Dendritic cell treated with granulocyte-macrophage colony-stimulating factor and Interleukin-4, amounts not matched to agents 40 ng/mL and 50 ng/mL, for 4 days (primary cell): ENCODE data around the gene MTA3.
"Not testable (repeated sequence)": the region's sequence is repeated elsewhere in the genome, so short reads cannot be mapped to it uniquely, and the experiment has no call there.

Experiments
- H3K27ac Mint-ChIP-seq: one replicate; pipeline ENCODE4 v1.8.0; 2022; ENCODE audit warnings: mild to moderate bottlenecking, mixed read lengths
- H3K27me3 Mint-ChIP-seq: one replicate; pipeline ENCODE4 v1.8.0; 2022; ENCODE audit warnings: mild to moderate bottlenecking, mixed read lengths
- H3K36me3 Mint-ChIP-seq: one replicate; pipeline ENCODE4 v1.8.0; 2022; ENCODE audit warnings: low read depth, mixed read lengths
- H3K4me1 Mint-ChIP-seq: one replicate; pipeline ENCODE4 v1.8.0; 2022; ENCODE audit warnings: low read depth, mixed read lengths
- H3K4me3 Mint-ChIP-seq: one replicate; pipeline ENCODE4 v1.8.0; 2022; ENCODE audit warnings: mild to moderate bottlenecking, moderate library complexity, mixed read lengths
- H3K9me3 Mint-ChIP-seq: one replicate; pipeline ENCODE4 v1.8.0; 2022; ENCODE audit warnings: mixed read lengths
- intact Hi-C: fragments of 100-400 bp; cut with micrococcal nuclease; formaldehyde crosslinking; loops from one replicate; pipeline ENCODE4 v1.15.0; 2022

MTA3 gene

DNA sequence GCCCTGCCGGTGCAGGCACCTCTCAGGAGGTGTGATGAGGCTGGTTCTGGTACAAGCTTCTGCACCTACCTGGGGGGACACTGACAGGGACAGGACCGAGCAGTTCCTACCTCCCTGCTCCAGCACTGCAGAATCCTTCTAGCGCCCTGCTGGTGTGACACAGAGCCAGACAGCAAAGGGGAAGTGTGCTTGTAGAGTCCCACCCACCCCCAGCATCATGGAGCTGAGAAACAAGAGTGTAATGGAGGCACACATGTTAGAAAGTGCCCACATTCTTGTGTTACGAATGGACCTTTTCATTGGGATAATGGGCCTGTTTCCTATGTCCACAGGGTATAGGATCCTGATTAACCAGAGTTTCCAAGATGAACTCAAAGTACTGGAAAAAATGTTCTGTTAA, 157.2 kb downstream of the MTA3 start:
- intact Hi-C loops, result no loop called here
- Mint-ChIP-seq H3K4me3 (no peak overlapping the region), H3K4me1 (peaks cover 34% of the 10 kb centered on the region), H3K27me3 (peaks cover 1% of the 10 kb centered on the region), H3K36me3 (peaks cover under 1% of the 10 kb centered on the region), H3K9me3 (peaks cover 13% of the 10 kb centered on the region), H3K27ac (peak overlapping the region; percentile 68)

DNA sequence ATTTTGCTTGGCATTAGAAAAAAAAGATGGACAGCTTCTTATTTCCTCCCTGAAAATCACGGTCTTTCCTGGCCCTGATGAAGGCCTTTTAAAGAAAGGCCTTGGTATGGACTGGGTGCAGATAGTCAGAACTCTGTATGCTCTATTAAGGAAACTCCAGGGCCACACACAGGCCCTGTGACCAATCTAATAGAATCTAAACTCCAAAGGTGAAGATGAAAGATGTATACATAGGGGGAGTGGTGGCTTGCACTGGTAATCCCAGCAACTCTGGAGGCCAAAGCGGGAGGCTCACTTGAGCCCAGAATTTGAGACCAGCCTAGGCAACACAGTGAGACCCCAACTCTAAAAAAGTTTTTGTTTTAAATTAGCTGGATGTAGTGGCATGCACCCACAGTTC, 158.2 kb downstream of the MTA3 start:
- intact Hi-C loops, result no loop called here
- Mint-ChIP-seq H3K4me3 (no peak overlapping the region), H3K4me1 (peaks cover 34% of the 10 kb centered on the region), H3K9me3 (peaks cover 24% of the 10 kb centered on the region), H3K27ac (no peak overlapping the region), H3K36me3 (peaks cover 11% of the 10 kb centered on the region), H3K27me3 (peaks cover 1% of the 10 kb centered on the region)

DNA sequence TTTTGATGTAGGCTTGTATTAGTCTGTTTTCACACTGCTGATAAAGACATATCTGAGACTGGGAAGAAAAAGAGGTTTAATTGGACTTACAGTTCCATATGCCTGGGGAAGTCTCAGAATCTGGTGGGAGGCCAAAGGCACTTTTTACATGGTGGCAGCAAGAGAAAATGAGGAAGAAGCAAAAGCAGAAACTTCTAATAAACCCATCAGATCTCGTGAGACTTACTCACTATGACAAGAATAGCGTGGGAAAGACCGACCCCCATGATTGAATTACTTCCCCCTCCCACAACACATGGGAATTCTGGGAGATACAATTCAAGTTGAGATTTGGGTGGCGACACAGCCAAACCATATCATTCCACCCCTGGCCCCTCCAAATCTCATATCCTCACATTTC, 162.9 kb downstream of the MTA3 start:
- H3K4me1 Mint-ChIP-seq, H3K4me3 Mint-ChIP-seq, H3K27ac Mint-ChIP-seq, intact Hi-C loops, H3K27me3 Mint-ChIP-seq: not testable (repeated sequence)
- H3K36me3 Mint-ChIP-seq, result peaks cover 52% of the 10 kb centered on the region
- peaks cover 70% of the 10 kb centered on the region for H3K9me3 Mint-ChIP-seq

DNA sequence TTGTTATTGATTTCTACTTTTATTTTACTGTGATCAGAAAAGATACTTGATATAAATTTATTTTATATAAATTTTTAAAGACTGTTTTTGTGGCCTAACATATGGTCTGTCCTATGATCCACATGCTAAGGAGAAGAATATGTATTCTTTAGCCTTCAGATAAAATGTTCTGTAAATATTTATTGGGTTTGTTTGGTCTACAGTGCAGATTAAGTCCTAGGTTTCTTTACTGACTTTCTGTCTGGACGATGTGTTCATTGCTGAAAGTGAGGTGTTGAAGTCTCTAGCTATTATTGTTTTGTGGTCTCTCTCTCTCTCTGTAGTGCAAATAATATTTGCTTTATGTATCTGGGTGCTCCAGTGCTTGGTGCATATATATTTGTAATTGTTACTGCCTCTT, 165.4 kb downstream of the MTA3 start:
- Mint-ChIP-seq H3K9me3 (peaks cover 79% of the 10 kb centered on the region), H3K4me3 (no peak overlapping the region), H3K27me3 (peaks cover 3% of the 10 kb centered on the region), H3K27ac (no peak overlapping the region), H3K4me1 (peaks cover 6% of the 10 kb centered on the region), H3K36me3 (peaks cover 54% of the 10 kb centered on the region)
- intact Hi-C loops, result no loop called here

DNA sequence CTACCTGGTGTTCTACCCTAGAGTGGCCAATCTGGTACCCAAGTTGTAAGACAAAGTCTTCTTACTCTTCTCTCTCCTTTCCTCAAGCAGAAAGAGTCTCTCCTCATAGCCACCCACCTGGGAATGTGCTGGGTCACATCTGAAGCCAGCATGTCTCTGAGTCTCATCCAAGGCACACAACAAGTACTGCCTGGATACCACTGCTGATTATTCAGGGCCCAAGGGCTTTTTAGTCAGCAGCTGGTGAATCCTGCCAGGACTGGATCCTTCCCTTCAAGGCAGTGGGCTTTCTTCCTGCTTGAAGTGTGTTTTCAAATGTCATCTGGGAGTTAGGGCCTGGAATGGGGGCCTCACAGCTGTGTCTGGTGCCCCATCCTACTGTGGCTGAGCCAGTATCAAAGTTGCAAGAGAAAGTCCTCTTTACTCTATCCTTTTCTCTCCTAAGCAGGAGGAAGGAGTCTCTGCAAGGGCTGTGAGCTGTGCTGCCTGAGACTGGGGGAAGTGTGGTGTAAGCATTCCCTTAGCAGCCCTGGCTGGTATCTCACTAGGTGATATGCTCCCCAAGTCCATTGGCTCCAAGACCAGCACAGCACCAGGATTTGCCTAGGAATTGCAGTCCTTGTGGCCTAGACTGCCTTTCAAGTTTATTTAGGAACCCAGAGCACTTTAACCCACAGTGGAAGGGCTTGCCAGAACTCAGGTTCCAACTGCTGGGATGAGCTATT, 168.3 kb downstream of the MTA3 start:
- intact Hi-C loops, result no loop called here
- peaks cover 6% of the 10 kb centered on the region for H3K4me1 Mint-ChIP-seq
- H3K36me3 Mint-ChIP-seq, result peaks cover 46% of the 10 kb centered on the region
- H3K27ac Mint-ChIP-seq, result no peak overlapping the region
- H3K4me3 Mint-ChIP-seq, result no peak overlapping the region
- peaks cover 2% of the 10 kb centered on the region for H3K27me3 Mint-ChIP-seq
- H3K9me3 Mint-ChIP-seq, result peaks cover 60% of the 10 kb centered on the region

DNA sequence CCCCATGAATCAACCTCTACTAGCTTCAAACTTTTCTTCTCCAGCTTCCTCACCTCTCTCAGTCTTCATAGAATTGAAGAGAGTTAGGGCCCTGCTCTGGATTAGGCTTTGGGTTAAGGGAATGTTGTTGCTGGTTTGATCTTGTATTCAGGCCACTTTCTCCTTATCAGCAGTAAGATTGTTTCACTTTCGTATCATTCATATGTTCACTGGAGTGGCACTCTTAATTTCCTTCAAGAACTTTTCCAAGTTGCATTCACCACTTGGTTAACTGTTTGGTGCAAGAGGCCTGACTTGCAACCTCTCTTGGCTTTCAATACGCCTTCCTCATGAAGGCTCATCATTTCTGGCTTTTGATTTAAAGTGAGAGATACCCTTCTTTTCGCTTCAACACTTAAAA, 172.7 kb downstream of the MTA3 start:
- H3K9me3 Mint-ChIP-seq, result peaks cover 16% of the 10 kb centered on the region
- intact Hi-C loops, result no loop called here
- peaks cover 1% of the 10 kb centered on the region for H3K27me3 Mint-ChIP-seq
- no peak overlapping the region for H3K27ac Mint-ChIP-seq
- peaks cover 6% of the 10 kb centered on the region for H3K4me1 Mint-ChIP-seq
- no peak overlapping the region for H3K4me3 Mint-ChIP-seq
- H3K36me3 Mint-ChIP-seq, result peaks cover 7% of the 10 kb centered on the region

DNA sequence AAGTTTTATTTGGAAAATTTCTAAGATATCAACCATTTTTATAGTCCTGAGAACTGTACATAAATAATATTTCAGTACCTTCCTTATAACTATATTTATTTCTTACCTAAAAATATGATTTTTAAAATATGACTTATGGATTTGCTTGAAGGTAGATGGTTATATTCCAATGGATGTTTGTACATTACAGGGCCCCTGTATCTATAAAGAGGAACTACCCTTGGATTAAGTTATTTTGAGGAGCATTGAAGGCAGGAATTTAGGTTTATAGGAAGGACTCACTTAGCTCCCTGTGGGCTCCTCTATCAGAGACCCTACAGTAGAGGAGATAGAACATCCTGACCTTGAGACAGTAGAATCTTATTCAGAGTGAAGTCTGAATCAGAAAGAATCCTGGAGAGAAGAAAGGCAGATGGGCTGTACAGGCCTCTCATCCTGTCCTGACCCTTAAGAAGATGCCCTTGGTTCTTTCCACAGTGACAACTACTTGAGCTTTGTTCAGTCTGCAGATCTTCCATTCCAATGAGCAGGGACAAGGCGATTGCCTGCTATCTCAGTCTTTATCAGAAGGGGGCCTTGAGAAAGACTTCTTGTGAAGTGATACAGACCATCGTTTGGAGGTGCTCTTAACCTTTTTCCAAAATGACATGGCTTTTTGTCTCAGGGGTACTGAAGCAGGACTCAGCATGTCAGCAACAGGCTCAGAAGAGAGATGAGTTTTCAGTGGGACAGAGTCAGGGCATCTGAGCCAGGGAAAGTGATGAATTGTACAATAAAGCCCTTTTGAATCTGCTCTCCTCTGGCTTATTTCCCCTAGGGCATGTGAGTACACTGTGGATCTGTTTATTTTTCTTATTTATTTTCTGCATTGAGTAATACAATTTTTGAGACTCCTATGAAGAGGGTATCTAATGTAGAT, 174.6 kb downstream of the MTA3 start:
- Mint-ChIP-seq H3K4me3 (no peak overlapping the region), H3K4me1 (no peaks in the 10 kb centered on the region), H3K36me3 (peaks cover 4% of the 10 kb centered on the region), H3K9me3 (peaks cover 8% of the 10 kb centered on the region), H3K27me3 (peaks cover 12% of the 10 kb centered on the region), H3K27ac (no peak overlapping the region)
- intact Hi-C loops, result no loop called here

DNA sequence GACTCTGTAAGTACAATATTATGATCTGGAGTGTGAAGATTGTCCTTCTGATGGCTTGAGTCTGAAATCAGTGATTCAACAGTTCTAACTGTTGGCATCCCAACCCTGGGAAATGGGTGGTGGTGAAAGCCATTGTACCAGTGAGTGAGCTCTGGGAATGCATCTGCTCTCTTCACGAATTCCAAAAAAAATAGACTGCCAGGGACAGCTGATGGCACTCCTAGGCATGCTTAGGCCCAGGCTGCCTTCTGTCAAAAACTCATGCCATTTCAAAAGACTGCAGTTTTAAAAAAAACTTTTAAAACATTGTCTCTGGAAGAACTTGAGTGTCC, 175.2 kb downstream of the MTA3 start:
- intact Hi-C loops, result no loop called here
- Mint-ChIP-seq H3K27ac (no peak overlapping the region), H3K9me3 (peaks cover 7% of the 10 kb centered on the region), H3K36me3 (peaks cover 4% of the 10 kb centered on the region), H3K4me1 (no peaks in the 10 kb centered on the region), H3K4me3 (no peak overlapping the region), H3K27me3 (peaks cover 12% of the 10 kb centered on the region)

DNA sequence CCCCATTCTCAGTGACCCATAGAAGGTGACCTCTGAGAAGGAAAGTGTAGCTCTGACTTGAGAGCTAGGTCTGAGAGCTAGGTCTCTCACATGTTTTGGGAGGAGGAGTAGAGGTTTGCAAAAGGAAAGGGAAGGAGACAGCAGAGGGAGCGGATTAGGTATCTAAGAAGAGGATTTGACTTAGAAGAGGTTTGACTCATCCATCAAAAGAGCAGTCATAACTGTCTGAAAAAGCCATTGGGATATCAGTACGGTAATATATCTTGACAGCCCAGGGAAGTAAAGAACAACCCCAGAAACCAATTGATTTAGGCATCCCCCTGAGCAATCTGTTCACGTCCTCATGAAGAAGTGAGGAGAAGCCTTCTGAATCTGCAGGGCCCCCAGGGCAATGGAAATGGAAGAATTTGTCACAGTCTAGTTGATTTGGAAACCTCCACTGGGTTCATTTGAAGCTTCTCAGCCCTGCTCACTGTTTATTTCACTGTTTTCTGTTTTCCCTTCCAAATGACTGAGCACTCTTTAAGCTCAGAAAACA, 176.2 kb downstream of the MTA3 start:
- Mint-ChIP-seq H3K4me1 (no peaks in the 10 kb centered on the region), H3K27ac (no peak overlapping the region), H3K9me3 (no peaks in the 10 kb centered on the region), H3K4me3 (no peak overlapping the region), H3K36me3 (no peaks in the 10 kb centered on the region), H3K27me3 (peaks cover 18% of the 10 kb centered on the region)
- intact Hi-C loops, result no loop called here

DNA sequence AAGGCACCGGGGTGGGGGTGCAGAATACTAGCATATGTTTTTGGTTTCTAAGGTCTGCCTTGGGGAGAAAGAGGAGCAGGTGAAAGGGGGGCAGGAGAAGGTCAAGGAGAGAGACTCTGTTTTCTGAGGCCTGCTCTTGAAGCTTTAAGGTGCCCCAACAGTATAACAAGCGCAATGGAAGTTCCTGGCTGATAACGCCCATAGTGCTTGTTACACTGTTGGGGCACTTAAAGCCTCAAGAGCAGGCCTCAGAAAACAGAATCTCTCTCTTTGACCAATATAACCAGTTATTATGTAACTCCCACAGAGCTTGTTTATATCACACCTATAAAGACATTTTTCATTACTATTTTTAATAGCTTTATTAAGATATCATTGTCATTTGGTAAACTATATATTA, 179.0 kb downstream of the MTA3 start:
- H3K27me3 Mint-ChIP-seq, result peaks cover 30% of the 10 kb centered on the region
- H3K4me3 Mint-ChIP-seq, result no peak overlapping the region
- peaks cover 25% of the 10 kb centered on the region for H3K4me1 Mint-ChIP-seq
- no peaks in the 10 kb centered on the region for H3K36me3 Mint-ChIP-seq
- H3K9me3 Mint-ChIP-seq, result no peaks in the 10 kb centered on the region
- no peak overlapping the region for H3K27ac Mint-ChIP-seq
- intact Hi-C loops, result no loop called here

DNA sequence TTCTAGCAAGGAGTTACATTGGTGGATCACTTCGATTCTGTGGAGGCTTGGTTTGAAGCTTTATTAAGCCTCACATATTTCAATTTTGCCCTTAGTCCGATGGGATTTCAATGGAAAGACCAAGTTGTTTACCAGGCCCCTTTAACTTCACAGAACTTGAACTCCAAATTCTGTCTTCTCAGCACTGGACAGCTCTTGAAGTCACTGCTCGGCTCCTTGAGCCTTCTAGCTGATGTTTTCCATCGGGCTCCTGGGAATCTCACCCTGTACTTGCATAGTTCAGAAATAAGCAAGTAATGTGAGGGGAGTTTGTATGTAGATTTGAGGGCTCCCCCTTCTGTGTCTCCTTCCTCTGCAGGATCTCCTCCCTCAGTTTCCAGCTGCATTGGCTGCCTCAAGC, 180.4 kb downstream of the MTA3 start:
- Mint-ChIP-seq H3K36me3 (no peaks in the 10 kb centered on the region), H3K27ac (no peak overlapping the region), H3K4me3 (no peak overlapping the region), H3K27me3 (peaks cover 30% of the 10 kb centered on the region), H3K9me3 (no peaks in the 10 kb centered on the region), H3K4me1 (peaks cover 39% of the 10 kb centered on the region)
- intact Hi-C loops, result no loop called here

DNA sequence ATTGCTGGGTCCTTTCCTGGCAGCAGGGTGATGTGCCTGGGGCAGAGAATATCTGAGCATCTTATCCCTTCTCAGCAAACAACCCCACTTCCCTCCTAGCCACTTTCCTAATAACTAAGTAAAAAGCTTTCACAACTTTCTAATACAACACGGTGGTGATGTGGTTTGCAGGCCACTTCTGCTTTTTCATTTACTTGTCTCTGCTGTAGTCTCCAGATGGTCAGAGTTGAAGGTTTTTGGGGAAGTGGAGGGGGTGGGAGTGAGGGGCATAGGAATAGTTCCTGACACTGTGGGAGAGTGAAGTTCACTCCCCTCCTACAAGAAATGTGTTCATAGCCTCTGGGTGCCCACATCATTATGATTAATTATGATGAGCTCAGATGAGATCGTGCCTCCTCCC, 183.9 kb downstream of the MTA3 start:
- H3K36me3 Mint-ChIP-seq, result no peaks in the 10 kb centered on the region
- peaks cover 30% of the 10 kb centered on the region for H3K27me3 Mint-ChIP-seq
- peak overlapping the region; percentile 30 for H3K4me3 Mint-ChIP-seq
- peaks cover 61% of the 10 kb centered on the region for H3K4me1 Mint-ChIP-seq
- H3K27ac Mint-ChIP-seq, result peak overlapping the region; percentile 88
- H3K9me3 Mint-ChIP-seq, result no peaks in the 10 kb centered on the region
- intact Hi-C loops, result loop anchor here (1.0 to 10.0 kb wide), 3 partner anchors 30 to 88 kb away; partner anchors contain the start of gene HAAO

DNA sequence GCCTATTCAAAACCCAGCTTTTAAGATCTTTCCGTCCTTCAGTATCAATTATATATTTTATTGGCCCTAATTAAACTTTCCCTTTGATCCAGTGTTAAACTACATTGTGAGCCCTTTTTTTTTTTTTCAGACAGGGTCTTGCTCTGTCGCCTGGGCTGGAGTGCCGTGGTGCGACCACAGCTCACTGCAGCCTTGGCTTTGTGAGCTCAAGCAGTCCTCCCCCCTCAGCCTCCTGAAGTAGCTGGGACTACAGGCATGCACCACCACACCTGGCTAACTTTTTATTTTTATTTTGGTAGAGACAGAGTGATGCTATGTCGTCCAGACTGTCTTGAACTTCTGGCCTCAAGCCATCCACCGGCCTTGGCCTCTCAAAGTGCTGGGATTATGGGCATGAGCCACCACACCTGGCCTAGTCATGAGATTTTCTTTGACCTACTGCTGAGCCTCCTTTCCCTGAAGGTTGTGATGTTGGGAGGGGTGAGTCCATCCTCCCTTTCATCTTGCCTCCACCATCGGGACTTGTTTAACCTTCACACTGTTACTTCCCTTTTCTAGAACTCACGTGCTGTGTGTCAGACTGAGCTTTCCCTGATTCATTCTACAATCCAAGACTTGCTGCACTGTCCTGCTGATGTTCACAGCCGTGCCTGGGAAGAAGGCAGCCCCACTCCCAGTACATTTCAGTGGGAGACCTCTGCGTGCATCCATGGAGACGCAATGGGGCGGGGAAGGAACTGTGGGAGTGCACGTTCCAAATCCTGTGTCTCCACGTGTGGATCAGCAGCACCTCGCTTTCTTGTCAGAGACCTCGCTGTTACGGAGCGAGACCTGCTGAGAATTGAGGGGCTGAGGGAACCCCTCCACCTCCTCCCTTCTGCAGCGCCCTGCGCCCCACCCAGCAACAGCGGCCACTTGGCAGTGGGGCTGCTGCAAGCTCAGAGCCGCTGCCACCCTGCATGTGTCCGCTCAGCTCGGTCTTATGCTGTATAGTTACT, 184.7 kb downstream of the MTA3 start:
- Mint-ChIP-seq H3K36me3 (no peaks in the 10 kb centered on the region), H3K27me3 (peaks cover 30% of the 10 kb centered on the region), H3K4me1 (peaks cover 63% of the 10 kb centered on the region), H3K4me3 (peak overlapping the region; percentile 30), H3K27ac (peak overlapping the region; percentile 88), H3K9me3 (no peaks in the 10 kb centered on the region)
- intact Hi-C loops, result loop anchor here (1.0 to 10.0 kb wide), 3 partner anchors 31 to 88 kb away; partner anchors contain the start of gene HAAO
